PC-9 (cell line): ENCODE results near the gene SDF2L1. TPM values are rescaled to one million over a fixed set of nuclear protein-coding genes. Genes with fewer than 3 reads are reported as not detected.

Experiments used
- microRNA-seq: library from miRNA; unstranded; fragments of <30 nt; microRNA quantifications from one replicate; pipeline ENCODE4 v1.2.0, GENCODE V29; 2021; ENCODE audit warnings: borderline number of aligned reads, borderline replicate concordance
- total RNA-seq: library from RNA; stranded (reverse); gene quantifications from 2 replicates; pipeline ENCODE4 v1.2.3, GENCODE V29; 2021

SDF2L1 gene
- total RNA-seq, 1 experiment from 2014 or later: 22.5 TPM

Small RNA genes within 50 kb of the gene (microRNA-seq; reads per million reads assigned to microRNA genes)
- 588 reads per million, percentile 70 among the genes with 10 or more reads in this experiment for gene MIR130B
- gene MIR301B: 6.1 reads per million

Other genes starting within 250 kb of the SDF2L1 start
- 3.5 and 4.2 TPM in 2 replicates for gene HIC2, start 224.9 kb upstream of the SDF2L1 start, total RNA-seq
- gene TMEM191C, start 174.9 kb upstream of the SDF2L1 start, total RNA-seq: 4.0 TPM in 2 replicates
- gene RIMBP3C, start 90.8 kb upstream of the SDF2L1 start, total RNA-seq: 0.13 and 0.15 TPM in 2 replicates
- 30.3 and 55.8 TPM in 2 replicates for gene UBE2L3, start 74.6 kb upstream of the SDF2L1 start, total RNA-seq
- gene YDJC, start 12.3 kb upstream of the SDF2L1 start, total RNA-seq: 25.7 and 39.1 TPM in 2 replicates
- gene CCDC116, start 9.5 kb upstream of the SDF2L1 start, total RNA-seq: 0.33 and 0.63 TPM in 2 replicates
- gene PPIL2, start 23.7 kb downstream of the SDF2L1 start, total RNA-seq: 23.8 and 26.3 TPM in 2 replicates
- gene YPEL1, start 93.5 kb downstream of the SDF2L1 start, total RNA-seq: 5.2 and 8.3 TPM in 2 replicates
- 66.7 and 82.8 TPM in 2 replicates for gene MAPK1, start 225.3 kb downstream of the SDF2L1 start, total RNA-seq